ENCODE data around the gene TBC1D22A.

Gene TBC1D22A

GRCh38 chr22:46991666-46992065 is 229.2 kb downstream of the TBC1D22A start:
- H3F3A ChIP-seq (ENCODE audit: insufficient read depth, low read length), result no peaks in the 10 kb centered on the region
- no peak overlapping the region for H3K27ac ChIP-seq (ENCODE audit: low read depth, low read length, poor library complexity, severe bottlenecking)
- no peaks in the 10 kb centered on the region for H3K79me2 ChIP-seq (ENCODE audit: insufficient read depth, low read length)
- TF ChIP-seq EZH2 (IDR thresholded peaks at IDR 0.05; ENCODE audit: borderline replicate concordance, low read length) (no peak), CTCF (IDR thresholded peaks at IDR 0.05; ENCODE audit: low read length) (no peak)
- no peaks in the 10 kb centered on the region for H3K9me3 ChIP-seq (ENCODE audit: low read length)
- no peaks in the 10 kb centered on the region for H3K4me1 ChIP-seq (ENCODE audit: insufficient read depth, low read length, severe bottlenecking)
- H3K9ac ChIP-seq (ENCODE audit: low read length), result no peak overlapping the region
- no peaks in the 10 kb centered on the region for H3K9me2 ChIP-seq (ENCODE audit: low read depth, low read length)
- H3K4me2 ChIP-seq (ENCODE audit: low read length), result no peak overlapping the region
- no peak overlapping the region for H3K4me3 ChIP-seq (ENCODE audit: low read depth, low read length, poor library complexity, severe bottlenecking)
- peaks cover 4% of the 10 kb centered on the region; the same call in 1 of the 2 replicates for H3K36me3 ChIP-seq (ENCODE audit: insufficient read depth, low read length)
- H4K20me1 ChIP-seq (ENCODE audit: insufficient read depth, low read length), result no peaks in the 10 kb centered on the region
- no peaks in the 10 kb centered on the region for H3K27me3 ChIP-seq (ENCODE audit: insufficient read depth, low read length)
- no peak overlapping the region for H2AFZ ChIP-seq (ENCODE audit: low read length)

- Histone ChIP-seq H3K9me3 (ENCODE audit: low read length) (no peaks in the 10 kb centered on the region), H3K27me3 (ENCODE audit: insufficient read depth, low read length) (no peaks in the 10 kb centered on the region), H3K9me2 (ENCODE audit: low read depth, low read length) (no peaks in the 10 kb centered on the region), H3F3A (ENCODE audit: insufficient read depth, low read length) (no peaks in the 10 kb centered on the region), H3K4me2 (ENCODE audit: low read length) (no peak overlapping the region), H3K27ac (ENCODE audit: low read depth, low read length, poor library complexity, severe bottlenecking) (no peak overlapping the region), H3K36me3 (ENCODE audit: insufficient read depth, low read length) (peaks cover 2% of the 10 kb centered on the region; the same call in 1 of the 2 replicates), H4K20me1 (ENCODE audit: insufficient read depth, low read length) (no peaks in the 10 kb centered on the region), H3K4me1 (ENCODE audit: insufficient read depth, low read length, severe bottlenecking) (no peaks in the 10 kb centered on the region), H2AFZ (ENCODE audit: low read length) (no peak overlapping the region), H3K4me3 (ENCODE audit: low read depth, low read length, poor library complexity, severe bottlenecking) (no peak overlapping the region), H3K79me2 (ENCODE audit: insufficient read depth, low read length) (no peaks in the 10 kb centered on the region), H3K9ac (ENCODE audit: low read length) (no peak overlapping the region)
- no peak for TF ChIP-seq CTCF (IDR thresholded peaks at IDR 0.05; ENCODE audit: low read length)
- TF ChIP-seq EZH2 (IDR thresholded peaks at IDR 0.05; ENCODE audit: borderline replicate concordance, low read length), result no peak
Observed at GRCh38 chr22:46992121-46992731, 229.8 kb downstream of the TBC1D22A start.

- Histone ChIP-seq H3K27me3 (ENCODE audit: insufficient read depth, low read length) (no peaks in the 10 kb centered on the region), H3K4me3 (ENCODE audit: low read depth, low read length, poor library complexity, severe bottlenecking) (no peak overlapping the region), H3K79me2 (ENCODE audit: insufficient read depth, low read length) (no peaks in the 10 kb centered on the region), H2AFZ (ENCODE audit: low read length) (no peak overlapping the region), H3K4me1 (ENCODE audit: insufficient read depth, low read length, severe bottlenecking) (no peaks in the 10 kb centered on the region), H4K20me1 (ENCODE audit: insufficient read depth, low read length) (no peaks in the 10 kb centered on the region), H3K9me2 (ENCODE audit: low read depth, low read length) (no peaks in the 10 kb centered on the region), H3K9ac (ENCODE audit: low read length) (no peak overlapping the region), H3K9me3 (ENCODE audit: low read length) (no peaks in the 10 kb centered on the region), H3K36me3 (ENCODE audit: insufficient read depth, low read length) (peaks cover 5% of the 10 kb centered on the region; the same call in 1 of the 2 replicates), H3K4me2 (ENCODE audit: low read length) (no peak overlapping the region), H3F3A (ENCODE audit: insufficient read depth, low read length) (no peaks in the 10 kb centered on the region), H3K27ac (ENCODE audit: low read depth, low read length, poor library complexity, severe bottlenecking) (no peak overlapping the region)
- TF ChIP-seq EZH2 (IDR thresholded peaks at IDR 0.05; ENCODE audit: borderline replicate concordance, low read length) (no peak), CTCF (IDR thresholded peaks at IDR 0.05; ENCODE audit: low read length) (no peak)
Observed at GRCh38 chr22:46993633-46994032, 231.2 kb downstream of the TBC1D22A start.
